GM19025 (cell line): Measurements from ENCODE around the gene HRH1.
"Not testable (repeated sequence)": the region's sequence is repeated elsewhere in the genome, so short reads cannot be mapped to it uniquely, and the experiment has no call there.

Source experiments
- ATAC-seq: cut with Tn5 transposase; IDR thresholded peaks from one replicate; pipeline ENCODE4 v1.9.1; 2021; ENCODE audit warnings: mild to moderate bottlenecking, low read depth, moderate library complexity; ENCODE audit not compliant: unreplicated experiment

HRH1 gene

GRCh38 chr3:11154036-11154952 lies at the start of gene HRH1:
Gene HRH1 (plus strand): TSS chr3:11154493. CDS start chr3:11259038, 104,545 bp downstream.
- no peak for ATAC-seq

GRCh38 chr3:11113316-11113715 lies 41.0 kb upstream of the HRH1 start:
- not testable (repeated sequence) for ATAC-seq

- no peak for ATAC-seq
These were observed 38.7 kb upstream of the HRH1 start for GRCh38 chr3:11115548-11115947.

GRCh38 chr3:11116336-11117059 lies 37.8 kb upstream of the HRH1 start:
- ATAC-seq = no peak

GRCh38 chr3:11117591-11117990 lies 36.7 kb upstream of the HRH1 start:
- ATAC-seq = no peak

GRCh38 chr3:11118181-11118682 lies 36.1 kb upstream of the HRH1 start:
- no peak for ATAC-seq

- no peak for ATAC-seq
These were observed 34.0 kb upstream of the HRH1 start for GRCh38 chr3:11120091-11120805.

GRCh38 chr3:11126653-11127052 lies 27.6 kb upstream of the HRH1 start:
- ATAC-seq = no peak

GRCh38 chr3:11128682-11129632 lies 25.3 kb upstream of the HRH1 start:
- no peak for ATAC-seq

GRCh38 chr3:11130385-11130784 lies 23.9 kb upstream of the HRH1 start:
- no peak for ATAC-seq

GRCh38 chr3:11131371-11131770 lies 22.9 kb upstream of the HRH1 start:
- ATAC-seq = no peak

- ATAC-seq = not testable (repeated sequence)
These were observed 22.4 kb upstream of the HRH1 start for GRCh38 chr3:11131886-11132285.

- no peak for ATAC-seq
These were observed 21.4 kb upstream of the HRH1 start for GRCh38 chr3:11132861-11133260.

- ATAC-seq = no peak
These were observed 19.5 kb upstream of the HRH1 start for GRCh38 chr3:11134794-11135193.

GRCh38 chr3:11136116-11136515 lies 18.2 kb upstream of the HRH1 start:
- no peak for ATAC-seq

GRCh38 chr3:11136830-11137626 lies 17.3 kb upstream of the HRH1 start:
- ATAC-seq = no peak

- no peak for ATAC-seq
These were observed 16.7 kb upstream of the HRH1 start for GRCh38 chr3:11137627-11137959.

GRCh38 chr3:11138371-11138770 lies 15.9 kb upstream of the HRH1 start:
- ATAC-seq = no peak
